ENCODE results near the gene PDIK1L.
"Not testable (repeated sequence)": the region's sequence is repeated elsewhere in the genome, so short reads cannot be mapped to it uniquely, and the experiment has no call there.

Gene PDIK1L

DNA sequence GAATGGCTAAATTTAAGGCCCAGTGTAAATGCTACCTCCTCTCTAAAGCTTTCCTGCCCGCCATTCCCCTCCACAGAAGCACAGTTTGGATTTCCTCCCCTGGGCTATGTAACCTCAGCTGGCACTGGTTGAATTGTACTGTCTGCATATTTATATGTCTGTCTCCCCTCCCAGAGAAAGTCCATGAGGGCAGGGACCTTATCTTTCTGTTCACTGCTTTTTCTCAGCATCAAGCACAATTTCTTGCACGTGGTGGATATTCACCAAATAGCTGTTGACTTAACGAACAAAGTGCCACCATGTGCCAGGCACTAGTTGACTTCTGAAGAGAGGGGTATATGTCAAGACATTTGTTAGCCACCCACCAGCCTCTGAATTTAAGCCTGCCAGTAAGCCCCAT, 9.5 kb upstream of the PDIK1L start:
- no peaks in the 10 kb centered on the region for H3K9me3 ChIP-seq
- TF ChIP-seq, protein P1, sequence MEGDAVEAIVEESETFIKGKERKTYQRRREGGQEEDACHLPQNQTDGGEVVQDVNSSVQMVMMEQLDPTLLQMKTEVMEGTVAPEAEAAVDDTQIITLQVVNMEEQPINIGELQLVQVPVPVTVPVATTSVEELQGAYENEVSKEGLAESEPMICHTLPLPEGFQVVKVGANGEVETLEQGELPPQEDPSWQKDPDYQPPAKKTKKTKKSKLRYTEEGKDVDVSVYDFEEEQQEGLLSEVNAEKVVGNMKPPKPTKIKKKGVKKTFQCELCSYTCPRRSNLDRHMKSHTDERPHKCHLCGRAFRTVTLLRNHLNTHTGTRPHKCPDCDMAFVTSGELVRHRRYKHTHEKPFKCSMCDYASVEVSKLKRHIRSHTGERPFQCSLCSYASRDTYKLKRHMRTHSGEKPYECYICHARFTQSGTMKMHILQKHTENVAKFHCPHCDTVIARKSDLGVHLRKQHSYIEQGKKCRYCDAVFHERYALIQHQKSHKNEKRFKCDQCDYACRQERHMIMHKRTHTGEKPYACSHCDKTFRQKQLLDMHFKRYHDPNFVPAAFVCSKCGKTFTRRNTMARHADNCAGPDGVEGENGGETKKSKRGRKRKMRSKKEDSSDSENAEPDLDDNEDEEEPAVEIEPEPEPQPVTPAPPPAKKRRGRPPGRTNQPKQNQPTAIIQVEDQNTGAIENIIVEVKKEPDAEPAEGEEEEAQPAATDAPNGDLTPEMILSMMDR (IDR thresholded peaks at IDR 0.05; ENCODE audit: low read depth, low read length): no peak
- H3K4me1 ChIP-seq: no peaks in the 10 kb centered on the region
- no peaks in the 10 kb centered on the region for H3K36me3 ChIP-seq
- DNase-seq: no peak
- H3K4me3 ChIP-seq (ENCODE audit: low read depth, low read length): no peak overlapping the region
- H3K27me3 ChIP-seq: no peaks in the 10 kb centered on the region

DNA sequence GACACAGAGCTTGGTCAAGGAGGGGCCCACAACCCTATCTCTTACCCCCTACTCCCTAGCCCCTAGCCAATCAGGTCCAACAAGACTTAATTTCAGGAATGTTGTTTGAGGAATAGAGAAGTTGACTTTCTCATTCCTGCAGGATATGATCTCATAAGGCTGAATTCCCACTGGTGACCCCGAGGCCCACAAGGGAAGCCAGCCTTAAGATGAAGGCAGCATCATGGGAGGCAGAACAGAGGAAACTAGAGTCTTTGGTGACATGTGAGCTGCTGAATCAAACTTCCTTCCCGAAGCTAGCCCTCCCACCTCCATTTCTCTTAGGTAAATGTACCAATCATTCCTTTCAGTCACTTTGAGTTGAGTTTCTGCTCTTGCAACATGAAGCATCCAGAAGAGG, 9.1 kb upstream of the PDIK1L start:
- no peaks in the 10 kb centered on the region for H3K27me3 ChIP-seq
- H3K36me3 ChIP-seq: no peaks in the 10 kb centered on the region
- no peak overlapping the region for H3K4me3 ChIP-seq (ENCODE audit: low read depth, low read length)
- H3K4me1 ChIP-seq: no peaks in the 10 kb centered on the region
- TF ChIP-seq, protein P1 (IDR thresholded peaks at IDR 0.05; ENCODE audit: low read depth, low read length): no peak
- no peaks in the 10 kb centered on the region for H3K9me3 ChIP-seq
- DNase-seq: no peak

DNA sequence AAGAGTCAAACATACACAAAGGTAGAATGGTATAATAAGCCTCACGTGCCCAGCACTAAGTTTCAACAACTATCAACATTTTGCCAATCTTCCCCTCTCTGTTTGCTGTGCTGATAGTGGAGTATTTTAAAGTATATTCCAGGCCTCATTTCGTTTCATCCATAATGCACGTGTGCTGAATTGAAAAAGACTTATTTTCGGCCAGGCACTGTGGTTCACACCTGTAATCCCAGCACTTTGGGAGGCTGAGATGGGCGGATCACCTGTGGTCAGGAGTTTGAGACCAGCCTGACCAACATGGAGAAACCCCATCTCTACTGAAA, 6.4 kb upstream of the PDIK1L start:
- not testable (repeated sequence) for H3K27me3 ChIP-seq; H3K36me3 ChIP-seq; H3K4me3 ChIP-seq (ENCODE audit: low read depth, low read length); DNase-seq; H3K9me3 ChIP-seq; H3K4me1 ChIP-seq

DNA sequence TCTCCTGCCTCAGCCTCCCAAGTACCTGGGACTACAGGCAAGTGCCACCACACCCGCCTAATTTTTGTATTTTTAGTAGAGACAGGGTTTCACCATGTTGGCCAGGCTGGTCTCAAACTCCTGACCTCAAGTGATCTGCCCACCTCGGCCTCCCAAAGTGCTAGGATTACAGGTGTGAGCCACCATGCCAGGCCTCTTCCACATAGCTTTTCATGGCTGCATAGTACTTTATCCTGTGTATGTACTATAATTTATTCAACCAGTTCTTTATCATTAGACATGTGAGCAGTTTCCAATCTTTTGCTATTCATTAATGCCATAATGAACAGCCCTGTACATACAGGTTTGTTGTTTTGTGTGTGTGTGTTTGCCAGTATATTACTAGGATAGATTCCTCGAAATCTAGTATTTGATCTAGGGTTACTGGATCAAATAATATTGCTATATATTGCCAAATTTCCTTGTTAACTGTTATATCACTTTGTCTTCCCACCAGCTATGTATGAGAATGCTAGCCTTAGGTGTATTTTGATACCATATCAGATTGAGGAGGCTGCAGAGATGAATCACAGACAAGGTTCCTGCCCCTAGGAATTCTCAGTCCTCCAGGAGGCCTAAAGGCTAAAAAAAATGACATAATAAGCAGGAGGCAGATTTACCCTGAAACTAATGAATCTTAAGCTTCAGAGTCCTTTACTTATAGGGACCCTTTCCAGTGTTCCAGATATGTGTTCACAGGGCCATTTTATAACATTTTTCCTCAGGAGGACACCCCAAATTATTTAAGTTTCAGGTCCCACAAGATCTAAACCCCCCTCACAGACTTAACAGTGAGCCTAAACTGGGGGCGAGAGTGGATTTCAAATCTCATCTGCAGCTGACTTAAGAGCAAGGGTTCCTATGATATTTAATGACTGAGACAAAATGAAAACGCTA, 2.1 kb upstream of the PDIK1L start:
- Histone ChIP-seq H3K4me3 (ENCODE audit: low read depth, low read length) (no peak overlapping the region), H3K9me3 (no peaks in the 10 kb centered on the region), H3K36me3 (no peaks in the 10 kb centered on the region), H3K27me3 (no peaks in the 10 kb centered on the region), H3K4me1 (no peaks in the 10 kb centered on the region)
- no peak for DNase-seq
- TF ChIP-seq, protein P1 (IDR thresholded peaks at IDR 0.05; ENCODE audit: low read depth, low read length): no peak

DNA sequence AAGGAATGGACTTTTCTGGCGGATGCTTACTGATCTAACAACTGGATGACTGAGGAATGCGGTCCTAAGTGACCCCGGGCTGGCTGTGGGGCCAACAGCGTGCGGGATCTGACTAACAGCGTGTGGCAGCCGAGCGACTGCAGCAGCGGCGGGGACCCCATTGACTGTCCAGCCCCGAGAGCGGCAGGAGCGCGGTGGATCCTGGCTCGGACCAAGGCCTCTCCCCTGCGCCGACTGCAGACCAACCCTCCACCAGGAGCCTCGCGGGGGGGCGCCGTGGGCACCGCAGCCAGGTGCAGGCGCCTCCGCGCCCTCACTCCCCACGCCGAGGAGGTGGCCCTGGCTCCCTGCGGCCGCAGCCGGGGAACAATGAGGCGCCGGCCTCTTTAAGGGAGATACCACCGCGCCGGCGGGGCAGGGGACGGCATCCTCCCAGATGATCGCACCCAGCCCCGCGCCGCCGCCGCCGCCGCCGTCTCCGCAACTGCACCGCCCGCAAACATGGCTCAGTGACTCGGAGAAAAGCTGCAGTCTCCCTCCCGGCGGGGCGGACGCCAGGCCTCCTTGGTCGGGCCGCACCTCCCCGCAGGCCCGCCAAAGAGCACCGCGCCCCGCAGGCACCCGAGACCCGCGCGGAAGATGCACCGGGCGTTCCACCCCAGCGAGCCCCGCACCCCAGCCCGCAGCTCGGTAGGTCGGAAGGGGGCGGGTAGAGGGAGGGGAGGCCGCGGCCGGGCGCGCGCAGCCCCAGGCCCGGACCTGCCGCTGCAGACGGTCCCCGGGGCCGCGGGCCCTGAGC, 694 bp upstream of the PDIK1L start:
- Histone ChIP-seq H3K27me3 (no peaks in the 10 kb centered on the region), H3K36me3 (no peaks in the 10 kb centered on the region), H3K4me1 (no peaks in the 10 kb centered on the region), H3K4me3 (ENCODE audit: low read depth, low read length) (peak overlapping the region; percentile 74), H3K9me3 (no peaks in the 10 kb centered on the region)
- DNase-seq: peak; percentile 75
- TF ChIP-seq, protein P1 (IDR thresholded peaks at IDR 0.05; ENCODE audit: low read depth, low read length): no peak

DNA sequence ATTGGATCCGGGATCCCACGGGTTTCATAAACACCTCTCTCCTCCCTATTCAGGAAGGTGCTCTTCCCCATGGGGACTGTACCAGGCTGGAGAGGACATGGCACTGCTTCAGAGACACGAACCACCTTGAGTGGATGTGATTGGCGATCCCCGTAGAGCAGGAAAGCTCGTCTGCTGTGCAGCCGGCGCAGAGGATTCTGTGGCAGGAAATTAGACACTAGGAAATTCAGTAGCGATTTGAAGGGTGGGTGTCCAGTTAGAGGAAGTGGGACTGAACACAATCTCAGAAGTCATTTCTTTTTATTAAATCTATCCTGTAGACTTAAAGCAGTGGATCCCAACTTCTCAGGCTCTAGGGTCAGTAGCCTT, 767 bp downstream of the PDIK1L start:
- no peaks in the 10 kb centered on the region for H3K27me3 ChIP-seq
- no peaks in the 10 kb centered on the region for H3K36me3 ChIP-seq
- TF ChIP-seq, protein P1 (IDR thresholded peaks at IDR 0.05; ENCODE audit: low read depth, low read length): no peak
- peak overlapping the region; percentile 74 for H3K4me3 ChIP-seq (ENCODE audit: low read depth, low read length)
- H3K9me3 ChIP-seq: no peaks in the 10 kb centered on the region
- no peaks in the 10 kb centered on the region for H3K4me1 ChIP-seq
- no peak for DNase-seq
